ENCODE measurements around the gene FHOD3. TPM values are rescaled to one million over a fixed set of nuclear protein-coding genes. Genes with fewer than 3 reads are reported as not detected.

FHOD3 gene
- total and polyA plus RNA-seq, 4 donors = 0.57 to 1.3 (median 1.2) TPM; not detected in 1

GRCh38 chr18:36770315-36770946, 472.9 kb downstream of the FHOD3 start:
- no peaks in the 10 kb centered on the region for H3K36me3 ChIP-seq (ENCODE audit: control insufficient read depth in 4 of 4, insufficient read depth in 3 of 4, low read depth in 1 of 4, low read length in 3 of 4)
- 81% methylated on average over 3 of the region's 3 CpGs for WGBS
- no peak for DNase-seq (ENCODE audit: low spot score)
- H3K4me3 ChIP-seq (ENCODE audit: low read depth in 1 of 3, low read length in 3 of 3) = no peak overlapping the region
- H3K9me3 ChIP-seq (ENCODE audit: control insufficient read depth in 4 of 4, low read length in 3 of 4) = no peaks in the 10 kb centered on the region
- H3K27ac ChIP-seq (ENCODE audit: low read depth in 1 of 2, low read length in 2 of 2) = no peak overlapping the region
- no peaks in the 10 kb centered on the region for H3K4me1 ChIP-seq (ENCODE audit: control insufficient read depth in 4 of 4, insufficient read depth in 4 of 4, low read length in 3 of 4)
- H3K27me3 ChIP-seq (ENCODE audit: control insufficient read depth in 4 of 4, insufficient read depth in 4 of 4, low read length in 3 of 4) = no peaks in the 10 kb centered on the region
- H3K9ac ChIP-seq (ENCODE audit: low read depth in 1 of 2, low read length in 2 of 2) = no peak overlapping the region
- TF ChIP-seq GABPA (IDR thresholded peaks at IDR 0.05 in 1 of 2, conservative IDR thresholded peaks at IDR 0.05 in 1 of 2) (no peak), NR2F2 (IDR thresholded peaks at IDR 0.05) (no peak), FOXA1 (IDR thresholded peaks at IDR 0.05) (no peak), RAD21 (IDR thresholded peaks at IDR 0.05) (no peak), YY1 (IDR thresholded peaks at IDR 0.05) (no peak), HNF4G (IDR thresholded peaks at IDR 0.05) (no peak), ZBTB33 (IDR thresholded peaks at IDR 0.05) (no peak), FOXA2 (IDR thresholded peaks at IDR 0.05) (no peak), ATF3 (IDR thresholded peaks at IDR 0.05) (no peak), CTCF (IDR thresholded peaks at IDR 0.05; ENCODE audit: low read depth, low read length, missing input control) (no peak), HNF4A (conservative IDR thresholded peaks at IDR 0.05) (no peak), TAF1 (conservative IDR thresholded peaks at IDR 0.05) (no peak), EGR1 (IDR thresholded peaks at IDR 0.05; ENCODE audit: low read depth in 2 of 2) (no peak), RXRA (IDR thresholded peaks at IDR 0.05) (no peak), SP1 (IDR thresholded peaks at IDR 0.05) (no peak)

- H3K9ac ChIP-seq (ENCODE audit: low read depth in 1 of 2, low read length in 2 of 2) = no peak overlapping the region
- TF ChIP-seq ATF3 (IDR thresholded peaks at IDR 0.05) (no peak), SP1 (IDR thresholded peaks at IDR 0.05) (no peak), FOXA2 (IDR thresholded peaks at IDR 0.05) (no peak), NR2F2 (IDR thresholded peaks at IDR 0.05) (no peak), REST (IDR thresholded peaks at IDR 0.05) (no peak), MAX (IDR thresholded peaks at IDR 0.05) (no peak), GABPA (IDR thresholded peaks at IDR 0.05 in 1 of 2, conservative IDR thresholded peaks at IDR 0.05 in 1 of 2) (no peak), HNF4G (IDR thresholded peaks at IDR 0.05) (no peak), HNF4A (conservative IDR thresholded peaks at IDR 0.05) (no peak), FOXA1 (IDR thresholded peaks at IDR 0.05) (no peak), RAD21 (IDR thresholded peaks at IDR 0.05) (no peak), EGR1 (IDR thresholded peaks at IDR 0.05; ENCODE audit: low read depth in 2 of 2) (no peak), YY1 (IDR thresholded peaks at IDR 0.05) (no peak), RXRA (IDR thresholded peaks at IDR 0.05) (no peak)
- no peak for DNase-seq (ENCODE audit: low spot score)
- no peaks in the 10 kb centered on the region for H3K9me3 ChIP-seq (ENCODE audit: control insufficient read depth in 4 of 4, low read length in 3 of 4)
- no peaks in the 10 kb centered on the region for H3K36me3 ChIP-seq (ENCODE audit: control insufficient read depth in 4 of 4, insufficient read depth in 3 of 4, low read depth in 1 of 4, low read length in 3 of 4)
- H3K4me3 ChIP-seq (ENCODE audit: low read depth in 1 of 3, low read length in 3 of 3) = no peak overlapping the region
- no peaks in the 10 kb centered on the region for H3K27me3 ChIP-seq (ENCODE audit: control insufficient read depth in 4 of 4, insufficient read depth in 4 of 4, low read length in 3 of 4)
- WGBS = 85% methylated on average over 4 of the region's 4 CpGs
- H3K27ac ChIP-seq (ENCODE audit: low read depth in 1 of 2, low read length in 2 of 2) = no peak overlapping the region
- no peaks in the 10 kb centered on the region for H3K4me1 ChIP-seq (ENCODE audit: control insufficient read depth in 4 of 4, insufficient read depth in 4 of 4, low read length in 3 of 4)
Observed at GRCh38 chr18:36771245-36771644, 473.7 kb downstream of the FHOD3 start.
